Effector CD8-positive, alpha-beta T cell (primary cell): ENCODE measurements around the gene PCDHA11.

ENCODE experiments used
- DNase-seq: peaks from one replicate; lab custom pipeline; 2025; lab: John Stamatoyannopoulos, UW

Gene PCDHA11

DNA sequence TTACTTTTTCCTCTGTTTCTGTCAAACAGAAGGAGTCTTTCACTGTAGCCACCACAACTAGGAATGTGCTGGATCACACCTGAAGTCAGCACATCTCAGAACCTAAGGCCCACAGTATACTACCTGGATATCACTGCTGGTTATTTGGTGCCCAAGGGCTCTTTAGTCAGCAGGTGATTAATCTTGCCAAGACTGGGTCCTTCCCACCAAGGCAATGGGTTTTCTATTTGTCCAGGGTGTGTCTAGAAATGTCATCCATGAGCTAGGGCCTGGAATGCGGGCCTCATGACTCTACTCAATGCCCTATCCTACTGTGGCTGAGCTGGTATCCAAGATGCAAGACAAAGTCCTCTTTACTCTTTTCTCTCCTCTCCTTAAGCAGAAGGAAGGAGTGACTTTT is 47.6 kb downstream of the PCDHA11 start:
- no peak for DNase-seq
